Esophagus (tissue), 2 donors: ENCODE results near the gene YTHDF1. TPM values are rescaled to one million over a fixed set of nuclear protein-coding genes. Genes with fewer than 3 reads are reported as not detected.

Experiments used
- H3K27ac ChIP-seq, 2 donors: one replicate each; pipeline ENCODE4 v1.5.1; 2013; ENCODE audit warnings: low read depth in 2 of 2, mild to moderate bottlenecking in 2 of 2, inconsistent platforms in 1 of 2, low read length in 1 of 2, moderate library complexity in 1 of 2
- H3K27me3 ChIP-seq, 2 donors: one replicate each; pipeline ENCODE4 v1.6.1; 2013; ENCODE audit warnings: low read length in 2 of 2, control low read depth in 1 of 2, mild to moderate bottlenecking in 1 of 2; ENCODE audit not compliant: insufficient read depth in 2 of 2, control insufficient read depth in 1 of 2
- H3K36me3 ChIP-seq, 2 donors: one replicate each; pipeline ENCODE4 v1.6.1; 2013; ENCODE audit warnings: low read length in 1 of 2; ENCODE audit not compliant: control insufficient read depth in 2 of 2, insufficient read depth in 2 of 2
- H3K4me1 ChIP-seq, 2 donors: one replicate each; pipeline ENCODE4 v1.6.1; 2013; ENCODE audit warnings: low read length in 1 of 2; ENCODE audit not compliant: control insufficient read depth in 2 of 2, insufficient read depth in 2 of 2
- H3K4me3 ChIP-seq, 2 donors: one replicate each; pipeline ENCODE4 v1.5.1; 2013; ENCODE audit warnings: low read length in 2 of 2, mild to moderate bottlenecking in 2 of 2, low read depth in 1 of 2, moderate library complexity in 1 of 2
- H3K9me3 ChIP-seq, 2 donors: one replicate each; pipeline ENCODE4 v1.6.1; 2013; ENCODE audit warnings: mild to moderate bottlenecking in 2 of 2, low read depth in 1 of 2, low read length in 1 of 2, moderate library complexity in 1 of 2; ENCODE audit not compliant: control insufficient read depth in 2 of 2, insufficient read depth in 1 of 2
- WGBS, 2 donors: extraction: QIAGEN DNeasy Blood & Tissue Kit; methylation state at CpG; one replicate each; pipeline ENCODE4 v1.1.7; 2013; 5-methylcytosine and 5-hydroxymethylcytosine counted together
- polyA plus RNA-seq, 2 donors: library from polyadenylated mRNA; stranded (reverse); fragments of 200-250 nt; gene quantifications; one replicate each; pipeline ENCODE4 v1.2.3, GENCODE V29; 2013
- donor health status: healthy with polysubstance abuse.
- donor health status: Bipolar disorder and iron deficiency.

The YTHDF1 gene
- polyA plus RNA-seq, 2 donors: 13.1 to 15.7 TPM

DNA sequence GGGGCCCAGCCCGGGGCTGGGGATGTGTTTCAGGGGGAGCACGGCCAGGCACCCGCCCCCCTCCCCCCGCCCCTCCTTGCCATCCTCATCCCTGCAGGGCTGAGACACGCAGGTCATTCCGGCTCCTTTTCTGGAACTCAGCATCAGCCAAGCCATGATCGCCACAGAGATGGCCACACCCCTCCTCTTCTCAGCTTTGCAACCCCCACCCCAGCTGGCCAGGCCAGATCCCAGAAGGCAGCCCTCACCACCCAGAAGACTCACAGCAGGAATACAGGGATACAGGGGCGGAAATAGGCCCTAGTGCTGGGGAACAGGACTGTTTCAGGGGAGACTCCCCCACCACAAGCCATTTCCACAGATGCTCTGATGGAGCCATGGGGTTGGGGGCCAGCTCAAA lies 33.5 kb downstream of the YTHDF1 start:
- WGBS, 2 donors: 36 to 42% methylated on average over 8 of the region's 8 CpGs
- peaks cover 0 to 12% of the 10 kb centered on the region in 2 donors for H3K27me3 ChIP-seq
- H3K9me3 ChIP-seq: peaks cover 0 to 4% of the 10 kb centered on the region in 2 donors
- no peak overlapping the region for H3K4me3 ChIP-seq
- no peak overlapping the region for H3K27ac ChIP-seq
- peaks cover 6 to 7% of the 10 kb centered on the region in 2 donors for H3K4me1 ChIP-seq
- H3K36me3 ChIP-seq: no peaks in the 10 kb centered on the region

DNA sequence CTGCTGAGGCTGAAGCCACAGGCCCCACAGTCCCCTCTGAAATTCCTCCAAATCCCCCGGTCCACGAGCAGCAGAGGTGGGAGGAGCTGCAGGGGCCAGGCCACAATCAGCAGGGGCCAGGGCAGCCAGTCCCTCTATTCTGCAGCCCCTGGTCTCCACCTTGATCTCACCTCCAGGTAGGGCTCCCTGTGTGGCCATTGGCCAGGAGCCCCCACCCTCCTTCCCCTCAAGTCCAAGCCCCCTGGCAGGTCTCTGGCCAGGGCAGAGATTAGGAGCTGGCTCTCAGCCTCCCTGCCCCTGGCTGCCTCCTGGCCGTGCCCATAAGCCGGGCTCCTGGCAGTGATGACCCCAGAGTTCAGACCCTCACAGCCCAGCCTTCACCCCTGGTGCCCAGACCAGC lies 34.7 kb downstream of the YTHDF1 start:
- peaks cover 6 to 18% of the 10 kb centered on the region in 2 donors for H3K27me3 ChIP-seq
- H3K36me3 ChIP-seq: no peaks in the 10 kb centered on the region
- peaks cover 0 to 9% of the 10 kb centered on the region in 2 donors for H3K9me3 ChIP-seq
- 47 to 49% methylated on average over 4 of the region's 4 CpGs for WGBS, 2 donors
- H3K4me3 ChIP-seq: no peak overlapping the region
- H3K4me1 ChIP-seq: peaks cover 7 to 11% of the 10 kb centered on the region in 2 donors
- H3K27ac ChIP-seq: no peak overlapping the region

DNA sequence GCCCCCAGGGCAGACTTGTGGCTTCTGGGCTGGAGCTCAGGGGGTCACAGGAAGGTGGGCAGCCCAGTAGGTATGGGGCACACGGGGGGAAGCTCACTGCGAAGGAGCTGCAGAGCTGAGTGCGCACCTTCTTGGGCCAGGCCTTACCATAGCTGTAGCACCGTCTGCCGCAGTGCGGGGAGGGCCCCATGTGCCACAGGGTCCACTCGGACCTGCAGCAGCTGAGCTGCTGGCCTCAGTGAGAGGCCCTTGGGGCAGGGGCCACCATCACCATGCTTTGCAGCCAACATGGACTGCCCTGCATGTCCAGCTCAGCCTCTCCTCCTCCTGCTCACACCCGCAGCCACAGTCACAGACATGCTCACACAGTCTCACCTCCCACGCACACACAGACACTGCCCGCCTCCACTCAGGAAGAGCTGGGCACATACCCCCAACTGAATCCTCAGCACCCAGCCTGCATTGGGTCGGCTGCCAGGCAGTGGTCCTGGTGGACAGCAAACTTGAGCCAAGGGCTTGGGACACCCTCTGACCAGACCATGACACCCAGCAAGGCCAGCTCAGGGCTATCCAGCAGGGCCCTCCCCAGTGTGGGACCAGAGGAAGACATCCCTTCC lies 35.3 kb downstream of the YTHDF1 start:
- WGBS, 2 donors: 81 to 83% methylated on average over 11 of the region's 11 CpGs
- Histone ChIP-seq H3K4me3 (no peak overlapping the region), H3K4me1 (peaks cover 10 to 11% of the 10 kb centered on the region in 2 donors), H3K36me3 (no peaks in the 10 kb centered on the region), H3K9me3 (peaks cover 0 to 9% of the 10 kb centered on the region in 2 donors), H3K27me3 (peaks cover 11 to 20% of the 10 kb centered on the region in 2 donors), H3K27ac (no peak overlapping the region)

DNA sequence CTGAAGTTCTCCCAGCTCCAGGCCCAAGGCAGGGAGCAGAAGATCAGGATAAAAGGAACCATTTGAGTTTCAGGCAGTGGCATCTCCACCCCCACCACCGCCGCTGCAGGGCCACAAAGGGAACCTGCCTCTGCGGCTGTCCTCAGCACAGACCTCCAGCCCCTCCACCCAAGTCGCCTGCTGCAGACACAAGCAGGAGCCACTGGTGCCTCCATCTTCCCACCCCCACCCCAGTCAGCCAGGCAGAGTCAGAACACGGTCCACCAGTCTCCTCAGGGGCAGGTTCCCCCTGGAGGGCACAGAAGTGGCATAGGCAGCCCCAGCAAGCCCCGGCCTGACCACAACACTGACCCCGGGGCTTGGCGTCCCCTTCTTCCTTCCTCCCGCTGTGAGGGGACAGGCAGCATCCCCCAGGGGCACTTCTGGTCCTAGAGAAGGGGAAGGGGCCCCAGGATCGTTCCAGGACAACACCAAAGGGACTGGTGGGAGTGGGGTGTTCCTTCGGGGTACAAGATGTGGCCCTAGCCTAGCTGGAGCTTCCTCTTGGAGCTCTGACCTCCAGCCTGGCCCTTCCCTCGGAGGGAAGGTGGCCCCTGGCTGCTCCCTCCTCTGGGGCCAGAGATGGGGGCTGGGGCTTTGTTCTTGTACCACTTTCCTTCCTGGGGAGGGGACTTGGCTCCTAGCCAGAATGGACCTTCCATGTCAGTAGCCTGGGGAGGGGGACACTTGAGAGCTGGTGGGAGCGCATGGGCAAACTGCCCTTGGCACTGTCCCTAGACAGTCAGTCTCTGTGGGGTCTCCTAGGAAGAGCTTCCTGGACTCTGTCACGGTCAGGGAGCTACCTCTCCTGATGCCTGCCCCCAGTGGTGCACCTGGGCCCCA lies 36.0 kb downstream of the YTHDF1 start:
- peaks cover 10 to 11% of the 10 kb centered on the region in 2 donors for H3K4me1 ChIP-seq
- no peak overlapping the region for H3K4me3 ChIP-seq
- H3K9me3 ChIP-seq: peaks cover 0 to 5% of the 10 kb centered on the region in 2 donors
- H3K27ac ChIP-seq: no peak overlapping the region
- no peaks in the 10 kb centered on the region for H3K36me3 ChIP-seq
- WGBS, 2 donors: 35 to 39% methylated on average over 13 to 14 of the region's 14 CpGs
- peaks cover 15 to 26% of the 10 kb centered on the region in 2 donors for H3K27me3 ChIP-seq

DNA sequence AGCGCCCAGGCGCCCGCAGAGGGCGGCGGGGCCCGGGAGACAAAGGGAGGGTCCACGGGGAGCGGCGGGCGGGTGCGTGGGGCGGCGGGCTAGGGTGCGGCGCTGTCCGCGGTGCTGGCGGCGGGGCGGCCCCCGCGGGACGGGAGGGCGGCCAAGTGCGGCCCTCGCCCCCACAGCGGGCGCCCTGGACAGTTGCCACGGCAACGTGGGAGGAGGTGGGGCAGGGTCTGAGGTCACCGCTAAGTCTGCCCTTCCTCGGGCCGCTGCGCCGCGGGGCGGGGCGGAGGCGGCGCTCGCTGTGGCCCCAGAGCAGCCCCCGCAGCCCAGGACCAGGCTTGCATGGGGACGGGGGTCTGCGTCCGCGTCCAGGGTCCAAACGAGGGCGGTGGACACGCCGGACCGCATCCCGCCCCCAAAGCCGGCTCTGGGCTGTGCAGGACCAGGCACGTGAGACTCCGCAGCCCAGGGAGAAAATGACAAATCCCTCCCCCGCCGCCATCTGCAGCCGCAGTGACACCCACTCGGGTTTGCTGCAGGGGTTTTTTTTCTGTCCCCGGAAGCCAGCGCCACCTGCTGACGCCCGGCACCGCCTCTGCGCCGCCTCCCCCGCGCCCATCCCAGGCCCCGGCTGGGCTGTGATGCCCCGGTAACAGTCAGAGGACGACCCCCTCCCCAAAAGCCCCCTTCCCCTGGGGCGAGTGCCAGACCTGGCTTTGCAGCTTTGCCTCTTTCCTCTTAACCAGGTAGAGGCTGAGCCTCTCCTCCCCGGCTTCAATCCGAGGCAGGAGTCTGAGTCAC lies 36.8 kb downstream of the YTHDF1 start:
- H3K9me3 ChIP-seq: peaks cover 0 to 5% of the 10 kb centered on the region in 2 donors
- H3K27ac ChIP-seq: no peak overlapping the region
- H3K4me1 ChIP-seq: peaks cover 10 to 11% of the 10 kb centered on the region in 2 donors
- no peaks in the 10 kb centered on the region for H3K36me3 ChIP-seq
- H3K4me3 ChIP-seq: peak overlapping the region in 1 of 2 donors; percentile 6
- WGBS, 2 donors: 1 to 2% methylated on average over 56 to 74 of the region's 74 CpGs
- H3K27me3 ChIP-seq: peaks cover 15 to 33% of the 10 kb centered on the region in 2 donors

DNA sequence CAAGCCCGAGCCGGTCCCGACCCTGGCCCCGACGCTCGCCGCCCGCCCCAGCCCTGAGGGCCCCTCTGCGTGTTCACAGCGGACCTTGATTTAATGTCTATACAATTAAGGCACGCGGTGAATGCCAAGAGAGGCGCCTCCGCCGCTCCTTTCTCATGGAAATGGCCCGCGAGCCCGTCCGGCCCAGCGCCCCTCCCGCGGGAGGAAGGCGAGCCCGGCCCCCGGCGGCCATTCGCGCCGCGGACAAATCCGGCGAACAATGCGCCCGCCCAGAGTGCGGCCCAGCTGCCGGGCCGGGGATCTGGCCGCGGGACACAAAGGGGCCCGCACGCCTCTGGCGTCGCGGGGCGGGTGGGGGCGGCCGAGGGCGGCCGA lies 37.5 kb downstream of the YTHDF1 start:
- Histone ChIP-seq H3K27ac (no peak overlapping the region), H3K36me3 (no peaks in the 10 kb centered on the region), H3K27me3 (peaks cover 15 to 38% of the 10 kb centered on the region in 2 donors), H3K4me1 (peaks cover 10 to 11% of the 10 kb centered on the region in 2 donors), H3K9me3 (peaks cover 0 to 5% of the 10 kb centered on the region in 2 donors), H3K4me3 (peak overlapping the region in 1 of 2 donors; percentile 6)
- 2 to 3% methylated on average over 47 to 49 of the region's 49 CpGs for WGBS, 2 donors

DNA sequence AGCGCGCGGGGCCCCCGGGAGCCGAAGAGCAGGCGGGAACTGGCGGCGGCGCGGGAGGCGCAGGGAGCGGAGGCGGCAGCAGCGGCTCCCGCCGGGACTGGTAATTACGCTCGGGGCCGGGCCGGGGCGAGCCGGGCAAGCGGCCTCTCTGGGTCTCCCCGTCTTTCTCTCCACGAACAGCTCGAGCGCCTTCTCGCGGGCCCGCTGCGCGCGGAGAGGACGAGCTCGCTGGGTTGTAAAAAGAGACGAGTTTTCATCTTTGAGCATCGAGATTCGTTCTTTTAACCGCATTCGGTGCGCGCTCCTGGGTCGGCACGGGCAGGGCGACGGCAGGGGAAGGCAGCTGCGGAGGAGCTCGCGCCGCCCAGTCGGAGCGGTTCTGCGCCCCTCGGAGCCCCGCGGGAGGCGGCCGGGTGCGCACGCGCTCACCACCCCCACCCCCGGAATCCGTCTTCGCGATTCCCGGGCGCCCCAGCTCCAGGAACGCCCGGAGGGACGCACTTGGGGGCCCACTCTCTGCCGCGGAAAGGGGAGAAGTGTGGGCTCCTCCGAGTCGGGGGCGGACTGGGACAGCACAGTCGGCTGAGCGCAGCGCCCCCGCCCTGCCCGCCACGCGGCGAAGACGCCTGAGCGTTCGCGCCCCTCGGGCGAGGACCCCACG lies 38.0 kb downstream of the YTHDF1 start:
- Histone ChIP-seq H3K9me3 (peaks cover 0 to 5% of the 10 kb centered on the region in 2 donors), H3K4me3 (peak overlapping the region in 1 of 2 donors; percentile 0), H3K4me1 (peaks cover 10 to 11% of the 10 kb centered on the region in 2 donors), H3K27ac (no peak overlapping the region), H3K36me3 (no peaks in the 10 kb centered on the region), H3K27me3 (peaks cover 15 to 39% of the 10 kb centered on the region in 2 donors)
- 2 to 3% methylated on average over 62 to 90 of the region's 90 CpGs for WGBS, 2 donors

DNA sequence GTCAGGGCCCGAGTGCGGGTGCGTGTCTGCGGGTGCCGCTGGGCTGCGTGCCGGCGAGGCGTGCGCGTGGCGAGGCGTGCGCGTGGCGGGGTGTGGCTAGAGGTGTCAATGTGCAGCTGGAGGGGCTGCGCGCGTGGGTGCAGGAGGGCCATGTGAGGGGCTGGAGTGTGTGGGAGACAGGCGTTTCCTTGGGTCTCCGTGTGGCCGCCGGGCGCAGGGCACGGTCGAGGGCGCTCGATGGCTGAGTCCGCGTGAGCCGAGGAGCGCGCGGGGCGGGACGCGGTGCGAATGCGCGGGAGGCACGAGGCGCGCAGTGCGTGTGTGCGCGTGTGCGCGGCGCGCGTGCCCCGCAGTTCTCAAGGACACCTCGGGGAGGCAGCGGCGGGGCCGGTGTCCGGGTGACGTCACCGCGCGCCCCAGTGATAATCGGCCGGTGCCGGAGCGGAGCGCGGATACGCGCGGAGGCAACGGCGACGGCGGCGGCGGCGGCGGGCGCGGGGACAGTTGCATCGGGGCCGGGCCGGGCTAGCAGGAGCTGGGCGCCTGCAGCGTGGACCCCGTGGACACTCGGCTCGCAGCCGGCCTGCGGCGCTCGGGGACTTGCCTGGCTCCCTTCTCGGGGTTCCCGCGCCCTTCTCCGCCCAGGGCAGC lies 38.7 kb downstream of the YTHDF1 start:
- peaks cover 10 to 11% of the 10 kb centered on the region in 2 donors for H3K4me1 ChIP-seq

More for the DNA sequence above, 38.7 kb downstream of the YTHDF1 start:
- 4 to 5% methylated on average over 52 to 96 of the region's 96 CpGs for WGBS, 2 donors
- H3K9me3 ChIP-seq: peaks cover 0 to 5% of the 10 kb centered on the region in 2 donors
- H3K4me3 ChIP-seq: peak overlapping the region in 1 of 2 donors; percentile 0
- H3K36me3 ChIP-seq: no peaks in the 10 kb centered on the region
- peaks cover 15 to 39% of the 10 kb centered on the region in 2 donors for H3K27me3 ChIP-seq
- H3K27ac ChIP-seq: no peak overlapping the region
